Breast epithelium (tissue), 4 donors: ENCODE results near the gene CLMN. TPM values are rescaled to one million over a fixed set of nuclear protein-coding genes. Genes with fewer than 3 reads are reported as not detected.
A peak's percentile ranks its signal among the peaks of the same experiment; 100 is the strongest.

Source experiments
- DNase-seq, 2 donors: peaks; one replicate each; pipeline ENCODE4 v3.0.0-alpha.2; 2019; ENCODE audit warnings: low spot score in 2 of 2
- H3K27ac ChIP-seq, 2 donors: fragments of 200-600 bp; sonication (generic) in 1 of 2; one replicate each; pipeline ENCODE4 v1.5.1; 2016 to 2019; ENCODE audit warnings: mild to moderate bottlenecking in 1 of 2
- H3K27me3 ChIP-seq, 2 donors: fragments of 200-600 bp; sonication (generic) in 1 of 2; one replicate each; pipeline versions ENCODE4 v1.5.1 to v1.6.0; 2017 to 2019; ENCODE audit warnings: control low read depth in 1 of 2, mild to moderate bottlenecking in 1 of 2
- H3K36me3 ChIP-seq: fragments of 200-600 bp; one replicate; pipeline ENCODE4 v1.5.1; 2019
- H3K4me1 ChIP-seq, 2 donors: fragments of 200-600 bp; sonication (generic); one replicate each; pipeline ENCODE4 v1.5.1; 2016 to 2019; ENCODE audit warnings: control low read depth in 1 of 2
- H3K4me3 ChIP-seq, 3 donors: fragments of 200-600 bp; sonication (generic); 1 replicate in 2 of 3; 2 replicates in 1 of 3; pipeline ENCODE4 v1.5.1; 2016 to 2019; ENCODE audit warnings: mild to moderate bottlenecking in 3 of 3, moderate library complexity in 2 of 3
- H3K9me3 ChIP-seq, 2 donors: fragments of 200-600 bp; sonication (generic) in 1 of 2; one replicate each; pipeline ENCODE4 v1.5.1; 2016 to 2019; ENCODE audit warnings: control low read depth in 1 of 2
- POLR2A ChIP-seq: fragments of 450-650 bp; IDR thresholded peaks from one replicate; pipeline ENCODE4 v1.6.1; 2016; ENCODE audit warnings: antibody characterized with exemption, mild to moderate bottlenecking, moderate library complexity
- POLR2AphosphoS5 ChIP-seq, 3 donors: sonication (generic); formaldehyde crosslinking; IDR thresholded peaks; one replicate each; pipeline ENCODE4 v1.6.1; 2017; ENCODE audit warnings: antibody characterized with exemption in 3 of 3
- intact Hi-C: fragments of 100-400 bp; cut with DNase I; formaldehyde crosslinking; loops from one replicate; pipeline ENCODE4 v1.15.1; 2023; ENCODE audit warnings: low total_unique reads
- total RNA-seq, 3 donors: library from RNA; depleted of rRNA; stranded (reverse); fragments of >200 nt; gene quantifications; one replicate each; pipeline ENCODE4 v1.1.0, GENCODE V29; 2016
- TF ChIP-seq, protein P1 (sequence below), 3 donors: fragments of 450-650 bp; IDR thresholded peaks; one replicate each; pipeline ENCODE4 v1.5.1; 2016 to 2017; ENCODE audit warnings: antibody characterized with exemption in 3 of 3, mild to moderate bottlenecking in 3 of 3, moderate library complexity in 3 of 3

CLMN gene
- total RNA-seq, 3 donors from 2014 or later: 23.7 to 73.6 (median 48.5) TPM

DNA sequence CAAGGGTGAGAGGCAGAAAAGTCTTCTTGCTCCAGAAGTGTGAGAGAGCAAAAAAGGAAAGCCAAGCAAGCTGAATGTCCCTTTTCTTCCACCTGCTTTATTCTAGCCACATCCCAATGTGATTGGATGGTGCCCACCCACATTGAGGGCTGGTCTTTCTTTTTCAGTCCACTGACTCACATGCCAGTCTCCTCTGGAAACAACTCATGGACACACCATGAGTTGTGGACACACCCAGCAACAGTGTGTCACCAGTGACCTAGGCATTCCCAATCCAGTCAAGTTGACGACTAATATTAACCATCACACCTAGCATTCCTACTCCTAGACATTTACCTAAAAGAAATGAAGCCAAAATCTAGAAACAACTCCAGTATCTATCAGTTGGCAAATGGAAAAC, 155.2 kb downstream of the CLMN start:
- Histone ChIP-seq H3K27ac (no peak overlapping the region), H3K27me3 (no peaks in the 10 kb centered on the region), H3K36me3 (no peaks in the 10 kb centered on the region), H3K9me3 (no peaks in the 10 kb centered on the region), H3K4me3 (no peak overlapping the region), H3K4me1 (no peaks in the 10 kb centered on the region)
- TF ChIP-seq POLR2A: no peak
- TF ChIP-seq POLR2AphosphoS5 (IDR thresholded peaks at IDR 0.05): no peak
- TF ChIP-seq, protein P1, sequence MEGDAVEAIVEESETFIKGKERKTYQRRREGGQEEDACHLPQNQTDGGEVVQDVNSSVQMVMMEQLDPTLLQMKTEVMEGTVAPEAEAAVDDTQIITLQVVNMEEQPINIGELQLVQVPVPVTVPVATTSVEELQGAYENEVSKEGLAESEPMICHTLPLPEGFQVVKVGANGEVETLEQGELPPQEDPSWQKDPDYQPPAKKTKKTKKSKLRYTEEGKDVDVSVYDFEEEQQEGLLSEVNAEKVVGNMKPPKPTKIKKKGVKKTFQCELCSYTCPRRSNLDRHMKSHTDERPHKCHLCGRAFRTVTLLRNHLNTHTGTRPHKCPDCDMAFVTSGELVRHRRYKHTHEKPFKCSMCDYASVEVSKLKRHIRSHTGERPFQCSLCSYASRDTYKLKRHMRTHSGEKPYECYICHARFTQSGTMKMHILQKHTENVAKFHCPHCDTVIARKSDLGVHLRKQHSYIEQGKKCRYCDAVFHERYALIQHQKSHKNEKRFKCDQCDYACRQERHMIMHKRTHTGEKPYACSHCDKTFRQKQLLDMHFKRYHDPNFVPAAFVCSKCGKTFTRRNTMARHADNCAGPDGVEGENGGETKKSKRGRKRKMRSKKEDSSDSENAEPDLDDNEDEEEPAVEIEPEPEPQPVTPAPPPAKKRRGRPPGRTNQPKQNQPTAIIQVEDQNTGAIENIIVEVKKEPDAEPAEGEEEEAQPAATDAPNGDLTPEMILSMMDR (IDR thresholded peaks at IDR 0.05): no peak
- intact Hi-C loops: no loop called here
- DNase-seq: no peak

DNA sequence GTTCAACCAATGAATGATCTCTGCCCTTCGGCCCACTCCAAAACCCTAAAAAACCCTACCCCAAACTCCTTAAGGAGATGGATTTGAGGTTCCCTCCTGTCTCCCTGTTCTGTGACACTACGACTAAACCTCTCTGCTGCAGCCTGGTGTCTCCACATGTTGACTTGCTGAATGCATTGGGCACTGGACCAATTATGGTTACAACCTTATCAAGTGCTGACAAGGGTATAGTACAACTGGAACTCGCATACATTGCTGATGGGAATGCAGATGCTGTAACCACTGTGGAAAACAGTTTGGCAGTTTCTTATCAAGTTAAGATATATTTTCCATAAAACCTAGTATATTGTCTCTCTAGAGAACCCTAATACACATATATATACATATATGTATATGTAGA, 156.0 kb downstream of the CLMN start:
- no peaks in the 10 kb centered on the region for H3K9me3 ChIP-seq
- no peak for TF ChIP-seq POLR2A
- no peak for TF ChIP-seq POLR2AphosphoS5 (IDR thresholded peaks at IDR 0.05)
- TF ChIP-seq, protein P1 (IDR thresholded peaks at IDR 0.05): no peak
- no peak for DNase-seq

DNA sequence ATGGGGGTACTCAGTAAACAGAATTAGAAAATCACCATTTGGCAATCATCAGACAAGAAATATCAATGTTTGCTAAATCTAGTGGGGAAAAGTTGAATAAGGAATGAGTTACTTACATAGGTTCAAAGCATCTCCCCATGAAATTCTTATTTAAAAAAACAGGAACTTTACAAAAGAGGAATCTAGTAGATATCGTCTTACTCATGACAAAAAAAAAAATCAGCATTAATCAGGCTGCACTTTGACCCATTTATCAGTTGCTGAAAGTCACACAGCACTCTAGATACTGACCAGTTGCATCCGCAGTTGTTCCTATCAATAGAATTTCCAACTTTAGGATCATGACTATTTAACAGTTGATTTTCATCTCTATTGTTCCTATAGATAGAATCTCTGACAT, 156.6 kb downstream of the CLMN start:
- no peaks in the 10 kb centered on the region for H3K4me1 ChIP-seq
- no peak overlapping the region for H3K27ac ChIP-seq
- TF ChIP-seq POLR2A: no peak
- TF ChIP-seq, protein P1 (IDR thresholded peaks at IDR 0.05): no peak
- TF ChIP-seq POLR2AphosphoS5 (IDR thresholded peaks at IDR 0.05): no peak
- H3K9me3 ChIP-seq: no peaks in the 10 kb centered on the region
- H3K36me3 ChIP-seq: no peaks in the 10 kb centered on the region
- no peak for DNase-seq
- H3K27me3 ChIP-seq: no peaks in the 10 kb centered on the region
- intact Hi-C loops: no loop called here
- no peak overlapping the region for H3K4me3 ChIP-seq

More for the DNA sequence above, 156.0 kb downstream of the CLMN start:
- no peak overlapping the region for H3K27ac ChIP-seq
- H3K27me3 ChIP-seq: no peaks in the 10 kb centered on the region
- H3K4me1 ChIP-seq: no peaks in the 10 kb centered on the region
- intact Hi-C loops: no loop called here
- no peak overlapping the region for H3K4me3 ChIP-seq
- H3K36me3 ChIP-seq: no peaks in the 10 kb centered on the region

DNA sequence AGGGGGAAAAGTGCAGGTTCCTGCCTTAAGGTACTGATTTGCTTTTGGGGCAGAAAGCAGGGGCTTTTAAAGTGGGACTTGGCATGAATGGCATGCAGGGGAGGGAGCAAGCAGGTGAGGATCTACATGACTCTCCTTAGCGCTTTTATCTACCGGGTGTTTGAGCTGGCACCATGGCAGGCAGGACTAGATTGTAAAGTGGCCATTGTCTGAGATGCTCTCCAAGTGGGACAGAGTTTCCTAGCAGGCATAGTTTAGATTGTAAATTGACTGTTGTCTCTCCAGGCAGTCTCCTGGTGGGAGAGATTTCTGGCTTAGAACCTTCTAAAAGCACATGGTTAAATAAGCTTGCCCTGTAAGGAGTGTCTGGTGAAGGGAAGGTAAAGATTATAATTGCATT, 157.1 kb downstream of the CLMN start:
- no peaks in the 10 kb centered on the region for H3K4me1 ChIP-seq
- H3K36me3 ChIP-seq: no peaks in the 10 kb centered on the region
- no peak overlapping the region for H3K4me3 ChIP-seq
- no peak for DNase-seq
- H3K27ac ChIP-seq: no peak overlapping the region
- TF ChIP-seq POLR2A (no peak), POLR2AphosphoS5 (IDR thresholded peaks at IDR 0.05) (no peak)
- TF ChIP-seq, protein P1 (IDR thresholded peaks at IDR 0.05): no peak
- no peaks in the 10 kb centered on the region for H3K27me3 ChIP-seq
- no peaks in the 10 kb centered on the region for H3K9me3 ChIP-seq
- intact Hi-C loops: no loop called here

DNA sequence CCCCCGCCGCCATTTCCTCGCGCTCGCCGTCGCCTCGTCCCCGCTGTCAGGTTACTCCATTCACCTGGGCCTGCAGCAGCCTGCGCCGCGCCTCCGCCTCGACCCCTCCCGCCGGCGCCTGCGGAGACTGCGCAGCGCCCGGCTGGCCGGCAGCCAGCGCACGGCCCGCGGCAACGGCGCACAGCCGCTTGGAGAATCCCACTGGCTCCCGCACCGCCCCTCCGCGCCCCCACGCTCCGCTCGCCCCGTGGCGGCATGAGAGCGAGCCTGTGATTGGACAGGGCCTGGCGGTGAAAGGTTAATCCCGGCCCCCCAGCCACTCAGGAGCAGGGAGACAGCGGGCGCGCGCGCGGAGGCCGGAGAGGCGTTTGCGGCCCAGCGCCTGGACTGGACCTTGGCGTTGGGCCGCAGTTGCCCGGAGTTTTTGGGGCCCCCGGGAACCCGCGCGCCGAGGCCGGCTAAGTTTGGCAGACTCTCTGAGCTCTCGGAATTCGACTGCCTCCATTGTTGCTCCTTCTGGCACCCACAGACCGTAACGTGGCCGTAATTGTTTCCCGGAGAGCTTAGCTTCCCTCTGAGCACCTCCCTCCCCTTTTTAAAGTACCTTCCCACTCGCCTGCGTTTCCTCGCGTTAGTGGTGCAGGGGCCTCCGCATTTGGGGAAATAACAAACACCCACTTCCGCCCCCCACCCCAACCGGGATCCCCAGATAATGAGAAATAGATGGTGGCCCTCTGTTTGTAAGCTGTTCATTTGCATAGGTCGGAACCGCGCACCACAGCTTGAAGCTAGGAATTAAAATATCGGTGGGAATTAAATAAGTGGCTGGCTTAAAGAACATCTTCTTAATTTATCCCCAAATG, 162.2 kb downstream of the CLMN start, which contains the start of gene DICER1:
DICER1 (minus strand) TSS at position 203 of the 863 bp plus-strand sequence. CDS start 24,071 bp downstream, outside the sequence.
- Histone ChIP-seq H3K27me3 (no peaks in the 10 kb centered on the region), H3K4me1 (no peaks in the 10 kb centered on the region), H3K9me3 (no peaks in the 10 kb centered on the region), H3K36me3 (no peaks in the 10 kb centered on the region), H3K4me3 (peak within 1 kb of the TSS; percentile 81 to 95 (median 82)), H3K27ac (peak within 1 kb of the TSS; percentile 95 to 99)
- peak; percentile 97 to 99 for DNase-seq
- TF ChIP-seq, protein P1 (IDR thresholded peaks at IDR 0.05): peak in 2 of 3 donors; percentile 8 to 9
- TF ChIP-seq POLR2A: peak; percentile 64
- TF ChIP-seq POLR2AphosphoS5 (IDR thresholded peaks at IDR 0.05): peak; percentile 72 to 87 (median 80)
- intact Hi-C loops: no loop called here
